NCI-H1417 treated with DMSO at 0.1 percent for 48 hours (cell line): Measurements from ENCODE around the gene RPH3AL.
"Not testable (repeated sequence)": the region's sequence is repeated elsewhere in the genome, so short reads cannot be mapped to it uniquely, and the experiment has no call there.

Experiments used
- DNase-seq: peaks from one replicate; lab custom pipeline; 2025; lab: John Stamatoyannopoulos, UW

Gene RPH3AL

DNA sequence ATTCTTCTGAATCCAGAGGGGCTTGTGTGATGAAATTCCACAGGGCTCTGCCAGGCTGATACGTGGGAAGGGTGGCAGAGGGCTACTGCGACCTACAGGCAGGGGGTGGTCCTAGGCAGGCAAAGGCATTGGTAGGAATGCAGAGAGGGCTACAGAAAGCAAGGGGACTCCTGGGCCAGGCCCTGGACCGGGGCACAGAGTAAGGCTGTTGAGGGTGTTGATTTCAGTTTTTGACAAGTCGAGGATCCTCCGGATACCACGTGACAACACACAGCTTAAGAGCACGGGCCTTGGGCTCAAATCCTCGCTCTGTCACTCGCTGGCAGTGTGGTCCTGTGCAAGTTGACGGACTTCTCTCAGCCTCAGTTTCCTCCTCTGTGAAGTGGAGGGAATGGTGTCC lies 152.0 kb downstream of the RPH3AL start:
- no peak for DNase-seq

- no peak for DNase-seq
These were observed 152.6 kb downstream of the RPH3AL start for GRCh38 chr17:199806-200545.

DNA sequence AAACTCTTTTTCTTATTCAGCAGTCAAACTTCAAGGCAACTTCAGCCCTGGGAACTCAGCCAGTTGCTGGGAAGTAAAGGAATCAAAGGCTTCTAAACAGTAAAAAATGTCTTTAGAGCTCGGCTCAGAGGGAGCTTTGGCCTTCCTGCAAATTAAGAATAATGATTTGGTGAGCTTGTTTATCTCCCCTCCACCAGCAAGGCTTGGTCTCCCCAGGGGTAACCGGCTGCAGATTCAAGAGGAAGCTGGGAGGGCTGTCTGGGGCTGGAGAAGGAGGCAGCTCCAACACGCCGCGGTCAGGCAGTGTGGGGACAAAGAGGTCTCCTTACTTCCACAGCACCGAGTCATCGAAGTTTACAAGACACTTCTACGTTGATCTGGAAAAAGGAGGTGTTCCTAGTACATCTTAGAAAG lies 153.4 kb downstream of the RPH3AL start:
- DNase-seq: no peak

DNA sequence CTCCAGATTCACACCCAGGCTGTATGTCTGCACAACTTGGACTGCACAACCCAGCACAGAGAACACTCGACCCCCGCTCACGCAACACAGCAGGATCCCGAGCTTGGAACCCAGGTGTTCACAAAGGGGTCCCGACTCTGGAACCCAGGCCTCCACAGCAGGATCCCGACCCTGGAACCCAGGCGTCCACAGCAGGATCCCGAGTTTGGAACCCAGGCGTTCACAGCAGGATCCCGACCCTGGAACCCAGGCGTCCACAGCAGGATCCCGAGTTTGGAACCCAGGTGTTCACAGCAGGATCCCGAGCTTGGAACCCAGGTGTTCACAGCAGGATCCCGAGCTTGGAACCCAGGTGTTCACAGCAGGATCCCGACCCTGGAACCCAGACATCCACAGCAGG lies 154.4 kb downstream of the RPH3AL start:
- not testable (repeated sequence) for DNase-seq

GRCh38 chr17:197352-197751 lies 155.3 kb downstream of the RPH3AL start:
- DNase-seq: no peak

- no peak for DNase-seq
These were observed 157.6 kb downstream of the RPH3AL start for GRCh38 chr17:194828-195602.

- peak; percentile 46 for DNase-seq
These were observed 158.5 kb downstream of the RPH3AL start for GRCh38 chr17:193841-194806.

- DNase-seq: no peak
These were observed 159.2 kb downstream of the RPH3AL start for GRCh38 chr17:193426-193810.

DNA sequence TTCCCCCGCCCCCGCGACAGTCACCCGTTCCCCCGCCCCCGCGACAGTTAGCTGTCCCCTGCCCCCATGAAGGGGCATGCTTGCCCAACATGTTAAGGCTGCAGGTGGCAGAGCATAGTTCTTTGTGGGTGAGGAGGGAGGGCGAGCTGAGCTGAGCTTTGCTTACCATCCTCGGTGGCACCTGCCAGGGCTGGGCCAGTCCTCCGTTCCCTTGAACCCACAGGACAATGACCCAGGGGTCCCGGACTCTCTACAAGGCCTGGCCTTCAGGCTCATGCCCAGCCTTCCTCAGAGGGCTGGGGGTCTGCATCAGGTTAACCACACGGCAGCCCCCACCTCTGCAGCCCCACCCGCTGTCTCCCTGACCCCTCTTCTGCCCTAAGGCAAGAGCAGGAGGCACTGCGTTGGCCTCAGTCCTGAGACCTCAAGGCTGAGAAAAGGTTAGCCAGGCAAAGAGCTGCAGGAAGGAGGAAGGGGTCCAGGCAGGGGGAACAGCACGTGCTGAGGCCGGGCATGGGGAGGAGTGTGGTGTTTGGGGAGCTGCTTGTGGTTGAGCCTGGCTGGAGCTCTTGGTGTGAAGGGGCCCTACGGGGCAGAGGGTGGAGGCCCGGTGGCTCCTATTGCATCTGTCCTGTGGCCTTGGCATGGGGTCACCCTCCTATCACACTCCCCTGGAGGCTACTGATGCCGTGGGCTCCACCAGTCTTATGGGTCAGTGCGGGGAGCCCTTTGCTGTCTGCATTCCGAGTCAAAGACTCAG lies 159.8 kb downstream of the RPH3AL start:
- no peak for DNase-seq

- DNase-seq: no peak
These were observed 163.2 kb downstream of the RPH3AL start for GRCh38 chr17:189444-189843.

DNA sequence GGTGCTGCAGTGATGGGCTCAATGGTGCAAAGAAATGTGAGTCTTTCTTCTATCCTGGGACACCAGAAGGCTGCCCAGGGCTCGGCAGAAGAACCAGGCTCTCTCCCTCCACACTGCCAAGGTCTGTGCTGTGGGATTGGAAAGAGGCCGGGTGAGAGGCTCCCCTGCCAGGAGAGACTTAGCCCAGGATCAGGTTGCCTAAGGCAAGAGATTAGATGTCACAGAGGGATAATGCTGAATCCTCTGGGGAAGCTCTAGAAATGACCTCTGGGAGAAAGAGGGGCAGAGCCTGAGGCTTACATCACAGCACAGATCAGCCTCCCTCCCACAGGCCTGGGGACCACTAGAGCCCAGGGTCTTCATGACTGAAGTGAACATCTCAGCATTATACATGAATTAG lies 165.5 kb downstream of the RPH3AL start:
- DNase-seq: no peak

DNA sequence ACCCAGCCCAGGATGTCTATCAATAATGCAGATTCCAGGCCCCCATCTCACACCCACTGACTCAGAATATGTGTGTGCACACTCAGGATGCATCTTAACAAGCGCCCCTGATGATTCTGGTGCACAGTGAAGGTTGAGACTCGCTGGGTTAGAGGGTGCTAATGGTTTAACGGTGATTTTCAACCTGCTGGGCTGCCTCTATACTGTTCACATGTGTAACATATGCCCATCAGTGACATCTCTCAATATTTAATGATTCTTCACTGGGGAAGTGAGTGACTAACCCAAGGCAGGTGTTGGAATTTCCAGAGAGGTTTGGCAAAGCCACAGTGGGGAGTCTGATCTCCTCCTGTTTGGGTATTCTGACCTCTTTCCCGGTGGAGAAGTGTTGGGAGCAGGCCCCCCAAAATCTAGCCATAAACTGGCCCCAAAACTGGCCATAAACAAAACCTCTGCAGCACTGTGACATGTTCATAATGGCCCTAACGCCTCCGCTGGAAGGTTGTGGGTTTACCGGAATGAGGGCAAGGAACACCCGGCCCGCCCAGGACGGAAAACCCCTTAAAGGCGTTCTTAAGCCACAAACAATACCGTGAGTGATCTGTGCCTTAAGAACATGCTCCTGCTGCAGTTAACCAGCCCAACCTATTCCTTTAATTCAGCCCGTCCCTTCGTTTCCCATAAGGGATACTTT lies 167.0 kb downstream of the RPH3AL start:
- no peak for DNase-seq

GRCh38 chr17:183021-183420 lies 169.6 kb downstream of the RPH3AL start:
- DNase-seq: no peak

- no peak for DNase-seq
These were observed 170.4 kb downstream of the RPH3AL start for GRCh38 chr17:182050-182751.

GRCh38 chr17:181245-182049 lies 171.2 kb downstream of the RPH3AL start, which contains the start of gene DOC2B:
Gene DOC2B, minus strand, starts transcription at chr17:181650. Its CDS starts 171 bp downstream, at chr17:181479.
- DNase-seq: no peak

- DNase-seq: no peak
These were observed 172.0 kb downstream of the RPH3AL start for GRCh38 chr17:180381-181244.

GRCh38 chr17:179781-180380 lies 172.7 kb downstream of the RPH3AL start:
- no peak for DNase-seq

DNA sequence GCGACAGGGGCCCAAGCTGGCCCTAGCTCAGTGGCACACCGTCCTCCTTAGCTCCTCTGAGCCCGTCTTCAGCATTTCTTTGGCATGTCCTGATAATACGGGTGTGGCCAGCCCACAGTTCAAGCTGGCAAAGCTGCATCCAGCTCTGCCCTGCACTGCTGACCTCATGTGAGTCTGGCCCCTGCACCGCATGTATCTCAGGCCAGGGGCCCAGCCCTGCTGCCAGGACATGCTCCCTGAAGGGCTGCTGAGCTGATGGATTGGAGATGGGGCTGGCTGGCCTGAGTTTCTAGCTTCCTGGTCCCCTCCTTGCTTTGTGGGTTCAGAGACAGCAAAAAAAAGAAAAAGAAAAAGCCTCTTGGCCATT lies 173.6 kb downstream of the RPH3AL start:
- DNase-seq: no peak
